ENCODE measurements around the gene ZNF185.

Gene ZNF185

DNA sequence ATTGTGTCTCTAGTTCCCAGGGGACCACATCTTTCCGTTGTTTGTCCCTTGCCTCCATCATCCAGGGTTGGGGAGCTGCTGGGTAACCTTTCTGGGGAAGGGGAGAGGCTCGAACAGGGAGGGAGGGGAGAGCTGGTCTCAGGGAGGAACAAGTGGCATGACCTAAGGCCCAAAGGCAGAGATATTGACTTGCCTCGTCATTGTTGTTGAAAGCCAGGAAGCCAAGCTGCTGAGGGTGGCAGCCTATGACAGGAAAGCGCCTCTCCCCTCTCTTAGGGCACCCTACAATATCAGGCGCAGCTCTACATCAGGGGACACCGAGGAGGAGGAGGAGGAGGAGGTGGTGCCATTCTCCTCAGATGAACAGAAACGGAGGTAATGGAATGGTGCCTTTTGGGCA is 20.8 kb downstream of the ZNF185 start:
- DNase-seq, result no peak

DNA sequence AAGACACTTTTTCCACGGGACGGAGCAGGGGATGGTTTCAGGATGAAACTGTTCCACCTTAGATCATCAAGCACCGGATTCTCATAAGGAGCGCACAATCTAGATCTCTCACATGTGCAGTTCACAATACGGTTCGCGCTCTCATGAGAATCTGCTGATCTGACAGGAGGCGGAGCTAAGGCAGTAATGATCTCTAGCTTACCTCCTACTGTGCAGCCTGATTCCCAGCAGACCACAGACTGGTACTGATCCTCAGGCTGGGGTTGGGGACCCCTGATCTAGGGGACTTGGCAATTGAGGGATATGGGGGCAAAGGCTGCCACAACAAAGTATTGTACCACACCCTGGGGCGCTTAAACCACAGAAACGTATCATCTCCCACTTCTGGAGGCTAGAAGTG is 25.7 kb downstream of the ZNF185 start:
- DNase-seq, result no peak

DNA sequence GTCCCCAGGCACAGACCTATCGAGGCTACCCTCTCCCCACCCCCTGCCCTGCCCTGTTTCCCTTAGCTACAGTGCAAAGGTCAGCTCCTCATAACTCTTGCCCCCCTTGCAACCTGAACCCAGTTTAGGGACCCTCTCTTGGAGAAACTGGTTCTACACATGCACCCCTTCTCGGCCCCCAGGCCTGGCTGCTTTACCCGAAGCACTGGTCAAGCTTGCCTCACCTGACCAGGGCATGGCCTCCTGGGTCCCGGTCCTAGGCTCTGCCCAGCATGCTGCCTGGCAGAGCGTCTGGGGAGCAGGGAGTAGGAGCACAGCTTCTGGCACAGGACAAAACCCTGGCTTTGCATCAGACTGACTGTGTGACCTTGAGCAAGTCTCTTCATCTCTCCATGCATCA is 28.0 kb downstream of the ZNF185 start:
- no peak for DNase-seq

DNA sequence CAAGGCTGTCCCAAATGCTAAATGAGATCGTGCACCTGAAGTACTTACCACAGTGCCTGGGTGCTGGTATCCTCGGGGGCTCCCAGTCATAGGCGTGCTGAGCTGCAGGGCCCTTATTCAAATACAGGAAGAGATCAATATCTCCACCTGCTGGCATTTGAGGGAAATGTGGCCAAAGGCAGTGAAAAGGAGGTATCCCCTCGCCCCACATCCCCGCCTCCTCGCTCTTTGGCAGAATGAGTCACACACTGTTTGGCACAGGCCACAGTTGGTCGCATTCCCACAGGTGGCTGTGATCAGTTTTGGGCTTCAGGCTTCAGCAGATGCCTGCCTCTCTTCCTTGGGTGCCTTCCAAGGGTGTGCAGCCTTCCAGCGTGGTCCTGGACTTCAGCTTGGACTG is 28.4 kb downstream of the ZNF185 start:
- DNase-seq, result peak; percentile 52

DNA sequence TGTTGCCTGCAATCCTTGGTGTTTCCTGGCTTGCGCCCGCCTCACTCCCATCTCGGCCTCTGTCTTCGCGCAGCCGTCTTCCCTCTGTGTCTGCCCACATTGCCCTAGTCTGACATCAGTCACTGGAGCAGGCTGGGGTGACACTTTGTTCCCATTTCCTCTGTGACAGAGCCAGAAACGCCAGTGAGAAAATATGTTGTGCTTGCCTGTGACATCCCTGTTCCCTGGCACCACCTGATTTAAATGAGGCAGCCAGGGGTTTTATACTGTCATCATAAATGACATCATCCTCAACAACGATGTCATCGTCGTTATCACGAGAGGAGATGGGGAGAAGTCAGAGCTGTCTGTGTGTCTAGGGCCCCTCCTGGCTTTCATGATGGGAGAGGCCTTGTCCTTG is 29.1 kb downstream of the ZNF185 start:
- no peak for DNase-seq

DNA sequence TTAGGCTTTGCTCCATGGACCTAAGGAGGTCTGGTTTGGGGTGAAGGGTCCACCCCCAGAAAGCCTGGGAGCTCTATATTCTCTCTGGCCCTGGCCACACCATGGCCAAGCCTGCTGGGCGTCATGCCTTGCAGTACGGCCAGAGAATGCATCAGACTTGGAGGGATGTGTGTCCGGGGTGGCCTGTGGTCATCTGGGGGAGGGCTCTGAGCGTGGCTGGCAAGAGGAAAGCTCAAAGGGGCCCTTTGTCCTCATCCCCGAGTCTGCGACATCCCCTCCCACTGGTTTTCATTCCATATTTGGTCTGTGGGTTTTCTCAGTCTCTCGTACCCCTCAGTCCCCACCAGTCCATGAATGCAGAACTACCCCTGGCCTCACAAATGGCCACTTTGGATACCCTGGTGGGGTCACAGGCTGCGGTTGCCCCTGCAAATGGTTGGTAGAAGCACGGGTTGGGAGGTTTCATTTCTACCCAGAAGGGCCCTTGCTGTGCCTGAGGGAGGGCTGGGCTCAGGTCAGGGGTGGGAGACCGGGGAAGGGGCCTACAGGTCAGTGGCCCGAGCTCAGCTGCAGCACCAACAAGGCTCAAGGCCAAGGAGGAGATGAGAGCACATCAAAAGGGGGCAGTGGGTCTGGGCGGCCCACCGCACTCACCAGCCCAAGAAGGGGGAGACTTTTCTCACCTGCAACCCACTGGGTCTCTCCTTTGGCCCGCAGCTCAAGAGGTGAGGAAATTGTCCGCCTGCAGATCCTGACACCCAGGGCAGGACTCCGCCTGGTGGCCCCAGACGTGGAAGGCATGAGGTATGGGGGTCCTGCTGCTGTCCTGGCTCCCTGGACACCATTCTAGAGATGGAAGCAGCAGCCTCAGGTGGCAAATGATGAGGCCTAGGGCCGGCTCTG is 30.2 kb downstream of the ZNF185 start:
- DNase-seq, result no peak

DNA sequence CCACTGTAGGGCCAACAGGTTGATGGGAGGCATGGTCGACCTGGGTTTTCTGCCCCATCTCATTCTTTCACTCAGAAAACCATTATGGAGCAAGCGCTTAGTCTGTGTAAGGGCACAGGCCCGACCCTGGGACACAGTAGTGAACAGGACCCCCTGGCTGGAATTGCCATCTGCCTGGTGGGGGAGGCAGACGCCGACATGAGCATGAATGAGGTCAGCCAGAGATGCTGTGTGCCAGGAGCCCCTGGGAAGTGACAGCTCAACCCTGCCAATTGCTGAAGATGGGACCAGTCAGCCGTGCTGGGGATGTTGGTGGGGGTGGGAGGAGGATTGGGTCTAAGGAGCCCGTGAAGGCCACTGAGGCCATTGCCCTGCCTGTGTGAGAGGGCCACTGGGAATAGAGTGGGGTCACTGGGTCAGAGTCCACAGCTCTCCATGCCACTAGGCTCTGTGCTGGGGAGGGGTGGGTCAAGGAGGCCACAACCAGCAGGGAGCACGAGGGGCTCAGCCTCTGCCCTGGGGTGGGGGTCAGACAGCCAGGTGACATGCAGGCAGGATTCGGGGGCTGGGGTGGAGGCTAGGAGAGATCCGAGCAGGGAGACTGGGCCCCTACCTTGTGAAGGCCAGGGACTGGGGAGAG is 31.0 kb downstream of the ZNF185 start:
- no peak for DNase-seq

DNA sequence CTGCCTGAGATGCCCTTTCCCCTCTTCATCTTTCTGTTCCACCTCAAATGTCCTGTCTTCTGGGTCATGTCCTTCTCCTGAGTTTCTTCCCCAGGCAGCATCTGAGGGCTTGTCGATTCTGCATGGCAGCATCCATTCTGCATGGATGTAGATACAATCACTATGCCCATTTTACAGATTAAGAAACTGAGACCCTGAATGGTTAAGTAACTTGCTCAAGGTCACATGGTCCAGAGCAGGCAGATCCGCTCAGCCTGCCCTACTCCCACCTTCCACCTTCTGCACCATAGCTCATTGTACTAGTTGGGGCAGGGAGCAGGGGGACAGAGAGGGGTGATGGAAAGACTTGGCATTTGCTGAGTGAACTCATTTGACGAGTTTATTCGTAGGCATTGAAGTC is 32.0 kb downstream of the ZNF185 start:
- DNase-seq, result no peak

DNA sequence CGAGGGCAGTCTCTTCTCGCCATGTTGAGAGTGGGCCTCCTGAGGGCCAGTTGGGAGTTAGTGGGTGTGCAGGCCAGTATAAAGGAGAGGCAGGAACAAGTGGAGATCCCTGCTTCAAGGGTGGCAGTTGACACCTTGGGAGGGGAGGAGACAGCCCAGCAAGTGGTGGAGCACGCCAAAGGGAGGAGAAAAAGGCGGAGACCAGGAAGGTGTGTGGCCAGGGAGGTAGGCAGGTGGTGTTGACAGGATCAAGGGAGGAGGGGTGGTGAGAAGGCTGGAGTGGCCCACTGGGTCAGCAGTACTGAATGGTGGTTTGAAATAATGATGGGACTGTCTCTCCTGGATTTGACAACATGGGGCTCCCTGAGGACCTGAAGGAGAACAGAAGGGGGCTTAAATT is 32.6 kb downstream of the ZNF185 start:
- DNase-seq, result no peak

DNA sequence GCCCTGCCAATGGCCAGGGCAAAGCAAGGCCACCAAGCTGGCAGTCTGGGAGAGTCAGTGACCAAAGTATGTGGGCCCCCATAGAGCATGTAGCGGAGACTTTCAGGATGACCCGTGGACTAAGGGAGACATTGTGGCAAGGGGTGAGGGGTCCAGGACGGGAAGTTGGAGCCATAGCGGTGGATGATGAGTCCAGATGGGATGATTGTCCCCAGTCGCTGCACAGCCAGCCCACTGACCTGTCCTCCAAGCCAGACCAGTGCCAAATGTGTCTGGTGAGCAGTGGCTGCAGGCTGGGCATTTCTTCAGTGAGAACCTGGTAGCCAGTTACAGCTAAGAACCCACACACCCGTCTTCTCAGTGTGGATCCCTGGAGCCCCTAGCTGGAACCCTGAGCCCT is 34.3 kb downstream of the ZNF185 start:
- no peak for DNase-seq

DNA sequence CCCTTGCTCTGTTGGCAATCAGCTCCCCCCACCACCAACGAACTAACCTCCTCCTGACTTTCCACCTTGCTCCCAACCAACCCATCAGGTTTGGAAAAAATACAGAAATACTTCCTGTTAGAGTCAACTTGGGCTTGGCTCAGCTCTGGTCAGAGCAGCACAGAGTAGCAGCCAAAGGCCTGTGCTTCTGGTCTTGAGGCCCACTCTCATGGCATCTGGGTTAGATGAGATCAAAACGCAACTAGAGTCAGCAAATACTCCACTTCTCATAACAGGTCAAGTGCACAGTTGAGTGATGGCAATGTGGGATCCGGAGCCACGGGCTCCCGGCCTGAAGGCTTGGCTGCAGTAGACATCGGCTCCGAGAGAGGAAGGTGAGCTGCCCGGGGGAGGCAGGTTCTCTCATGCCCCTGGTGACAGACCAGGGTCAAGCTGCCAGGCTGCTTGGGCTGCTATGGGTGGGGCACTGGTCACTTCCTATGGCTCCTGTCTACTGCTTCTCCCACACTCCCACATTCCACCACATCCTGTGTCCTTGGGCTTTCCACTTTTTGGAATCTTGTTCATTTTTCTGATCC is 34.8 kb downstream of the ZNF185 start:
- DNase-seq, result no peak

DNA sequence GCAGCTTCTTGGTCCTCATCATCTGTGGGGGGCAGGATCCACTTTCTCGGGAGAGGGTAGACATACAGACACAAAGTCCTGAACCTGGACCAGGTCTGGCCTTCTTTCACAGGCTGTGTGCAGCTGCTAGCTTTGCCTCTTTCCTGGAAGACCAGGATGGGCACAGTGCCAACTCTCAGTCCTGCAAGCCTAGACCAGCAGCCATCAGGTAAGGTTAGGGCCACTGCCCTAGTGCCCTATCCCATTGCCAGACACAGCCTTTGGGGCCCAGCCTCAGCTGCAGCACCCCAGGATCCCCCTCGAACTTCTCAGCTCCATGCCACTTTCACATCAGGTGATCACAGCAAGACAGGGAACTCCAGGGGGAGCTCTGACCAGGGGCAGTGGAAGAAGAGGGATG is 38.4 kb downstream of the ZNF185 start:
- DNase-seq, result no peak

DNA sequence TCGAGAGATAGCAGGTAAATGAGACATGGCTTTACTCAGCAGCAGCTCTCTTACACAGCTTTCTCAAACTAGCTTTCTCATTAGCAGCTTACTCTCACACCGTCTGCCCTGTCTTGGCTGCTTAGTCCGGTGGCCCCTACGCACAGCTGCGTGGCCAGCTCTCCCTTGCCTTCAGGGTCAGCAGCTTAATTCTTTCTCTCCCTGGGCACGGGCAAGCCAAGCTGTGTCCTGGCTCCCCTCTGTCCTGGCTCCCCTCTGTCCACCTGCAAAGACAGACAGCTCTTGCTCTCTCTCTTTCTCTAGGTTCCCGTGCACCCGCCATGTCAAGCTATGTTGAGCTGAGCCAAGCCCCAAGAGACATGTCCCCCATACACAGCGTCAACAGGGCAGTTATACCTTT is 39.4 kb downstream of the ZNF185 start:
- no peak for DNase-seq

DNA sequence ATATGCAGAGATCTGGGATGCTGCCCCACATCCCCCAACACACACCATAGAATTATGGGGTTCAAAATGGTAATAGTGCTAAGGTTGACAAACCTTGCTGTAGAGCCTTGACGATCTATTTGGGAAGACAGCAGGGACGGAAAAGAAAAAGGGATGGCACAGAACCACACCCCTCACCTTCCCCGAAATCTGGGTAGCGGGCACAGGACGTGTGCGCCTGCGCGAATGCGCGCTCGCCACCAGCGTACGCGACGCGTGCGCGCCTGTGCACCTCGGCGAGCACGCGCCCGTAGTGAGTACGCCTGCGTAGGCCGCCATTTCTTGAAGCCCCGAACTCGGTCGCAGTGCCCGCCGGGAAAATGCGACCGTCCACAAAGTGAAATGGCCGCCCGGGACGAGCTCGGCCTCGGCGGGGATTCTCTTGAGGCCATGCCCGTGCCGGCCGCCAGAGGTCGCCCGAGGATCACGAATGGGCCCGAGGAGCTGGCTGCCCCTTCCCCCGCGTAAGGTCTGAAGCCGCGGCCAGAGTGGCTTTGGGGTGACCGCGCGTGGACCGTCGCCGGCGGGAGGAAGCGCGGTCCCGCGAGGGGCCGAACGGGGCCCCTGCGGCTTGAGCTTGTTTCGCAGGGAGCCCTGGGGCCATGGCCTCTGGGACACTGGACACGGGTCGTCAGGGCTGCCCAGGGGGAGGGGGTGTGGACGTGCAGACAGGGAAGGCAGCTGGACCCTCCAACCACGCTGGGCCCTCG is 43.6 kb downstream of the ZNF185 start:
- DNase-seq, result peak; percentile 88

DNA sequence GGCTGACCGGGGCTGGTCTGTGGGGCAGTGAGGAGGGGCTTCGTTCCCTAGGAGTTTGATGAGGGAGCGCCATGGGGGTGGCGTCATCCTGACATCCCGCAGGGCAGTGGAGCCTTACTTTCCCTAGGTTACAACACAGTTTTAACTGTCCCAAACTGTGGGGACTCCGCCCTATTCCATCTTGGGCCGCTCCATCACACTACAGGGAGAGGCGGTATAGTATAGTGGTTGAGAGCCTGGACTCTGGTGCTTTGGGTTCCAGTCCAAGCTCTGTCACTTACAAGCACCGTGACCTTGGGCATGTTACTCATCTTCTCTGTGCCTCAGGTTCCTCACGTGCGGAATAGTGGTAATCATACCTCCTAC is 44.2 kb downstream of the ZNF185 start:
- no peak for DNase-seq

DNA sequence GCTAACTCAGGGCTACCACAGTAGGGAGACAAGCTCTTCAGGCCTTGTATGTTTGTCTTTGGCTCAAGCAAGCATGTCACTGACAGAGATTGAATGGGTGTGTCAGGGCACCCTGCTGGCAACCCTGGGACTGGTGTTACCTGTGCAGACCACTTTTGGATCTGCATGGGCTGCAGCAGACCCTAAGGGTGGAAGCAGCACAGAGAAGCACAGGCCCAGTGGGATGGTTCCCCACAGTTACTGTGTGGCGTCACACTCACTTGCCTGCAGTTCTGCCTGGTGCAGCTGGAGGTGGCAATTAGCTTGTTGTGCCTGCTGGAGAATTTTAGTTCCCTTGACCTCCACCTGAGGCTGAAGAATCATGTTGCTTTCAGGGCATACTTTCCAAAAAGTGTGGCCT is 46.0 kb downstream of the ZNF185 start:
- no peak for DNase-seq

DNA sequence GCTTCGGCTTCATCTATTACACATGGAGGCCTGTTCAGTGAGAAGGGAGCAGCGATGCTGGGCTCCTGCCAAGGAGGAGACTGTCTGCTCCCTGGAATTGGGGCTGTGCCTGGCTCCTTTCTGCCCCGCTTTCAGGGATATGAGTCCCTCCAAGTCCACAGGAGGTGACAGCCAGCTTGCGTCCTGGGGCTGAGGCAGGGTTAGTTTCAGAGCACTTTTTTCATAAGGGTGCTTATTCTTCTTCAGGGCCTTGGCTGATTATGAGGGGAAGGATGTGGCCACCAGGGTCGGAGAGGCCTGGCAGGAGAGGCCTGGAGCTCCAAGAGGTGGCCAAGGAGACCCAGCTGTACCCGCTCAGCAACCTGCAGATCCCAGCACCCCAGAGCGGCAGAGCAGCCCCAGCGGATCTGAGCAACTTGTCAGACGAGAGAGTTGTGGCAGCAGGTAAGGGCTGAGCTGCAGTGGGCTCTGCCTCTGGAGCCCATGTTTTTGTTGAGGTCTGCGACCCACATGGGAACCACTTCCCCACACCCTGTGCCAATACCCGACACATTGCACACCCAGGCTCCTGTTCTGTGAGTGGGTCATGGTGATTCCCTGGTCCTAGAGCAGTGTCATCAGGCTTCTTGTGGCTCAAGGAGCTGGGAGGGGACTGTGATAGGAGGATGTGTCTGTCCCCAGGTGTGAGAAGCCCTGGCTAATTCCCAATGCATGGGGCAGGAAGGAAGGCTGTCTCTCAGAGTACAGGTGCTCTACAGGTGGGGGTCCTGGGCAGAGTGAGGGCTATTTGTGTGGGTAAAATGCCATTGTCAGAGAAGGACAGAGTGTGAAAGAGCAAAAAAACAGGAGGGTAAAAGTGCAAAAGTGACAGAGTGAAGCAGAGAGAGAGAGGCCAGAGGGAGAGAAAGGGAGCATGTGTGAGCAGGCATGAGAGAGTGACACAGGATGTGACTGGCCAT is 47.4 kb downstream of the ZNF185 start:
- no peak for DNase-seq

DNA sequence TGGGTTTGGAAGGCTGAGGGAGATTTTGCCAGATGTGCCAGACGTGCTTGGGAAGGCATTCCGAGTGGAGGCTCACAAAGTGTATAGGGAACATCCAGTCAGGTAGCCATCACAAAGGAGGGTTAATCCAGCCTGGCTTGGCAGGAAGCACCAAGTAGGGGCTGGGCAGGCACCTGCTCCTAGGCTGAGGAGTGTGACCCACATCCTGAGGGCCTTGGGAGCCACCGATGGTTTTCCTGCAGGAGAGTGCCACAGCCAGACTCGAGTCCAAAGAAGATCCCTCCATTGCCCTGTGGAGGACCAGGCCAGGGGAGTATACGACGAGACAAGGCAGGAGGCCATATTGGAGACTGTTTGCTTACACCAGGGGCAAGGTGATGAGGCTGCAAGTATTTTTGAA is 48.8 kb downstream of the ZNF185 start:
- DNase-seq, result no peak
